ENCODE results near the gene PPA1. TPM values are rescaled to one million over a fixed set of nuclear protein-coding genes. Genes with fewer than 3 reads are reported as not detected.
"Not testable (repeated sequence)": the region's sequence is repeated elsewhere in the genome, so short reads cannot be mapped to it uniquely, and the experiment has no call there.

Gene PPA1
- total RNA-seq, 2 experiments from 2014 or later = 69.0 to 69.3 TPM

DNA sequence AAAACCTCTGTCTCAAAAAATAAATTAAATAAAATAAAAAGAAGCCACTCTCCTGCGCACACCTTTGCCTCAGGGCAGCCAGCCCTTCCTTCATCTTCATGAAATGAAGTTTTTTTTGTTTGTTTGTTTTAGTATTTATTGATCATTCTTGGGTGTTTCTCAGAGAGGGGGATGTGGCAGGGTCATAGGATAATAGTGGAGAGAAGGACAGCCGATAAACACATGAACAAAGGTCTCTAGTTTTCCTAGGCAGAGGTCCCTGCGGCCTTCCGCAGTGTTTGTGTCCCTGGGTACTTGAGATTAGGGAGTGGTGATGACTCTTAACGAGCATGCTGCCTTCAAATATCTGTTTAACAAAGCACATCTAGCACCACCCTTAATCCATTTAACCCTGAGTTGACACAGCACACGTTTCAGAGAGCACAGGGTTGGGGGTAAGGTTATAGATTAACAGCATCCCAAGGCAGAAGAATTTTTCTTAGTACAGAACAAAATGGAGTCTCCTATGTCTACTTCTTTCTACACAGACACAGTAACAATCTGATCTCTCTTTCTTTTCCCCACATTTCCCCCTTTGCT lies 4.8 kb upstream of the PPA1 start:
- H3K9me3 ChIP-seq (ENCODE audit: control insufficient read depth in 1 of 2, insufficient read depth in 1 of 2, low read length in 2 of 2); H3K27ac ChIP-seq (ENCODE audit: low read depth in 1 of 2, low read length in 2 of 2); POLR2A ChIA-PET; CTCF ChIA-PET; H3K36me3 ChIP-seq (ENCODE audit: insufficient read depth, low read length); H3K9me3 Mint-ChIP-seq; H3K4me1 Mint-ChIP-seq (ENCODE audit: low read depth); DNase-seq; H3K27ac Mint-ChIP-seq; H3K4me3 ChIP-seq (ENCODE audit: low read length); H3K27me3 Mint-ChIP-seq; H3K27me3 ChIP-seq (ENCODE audit: control insufficient read depth in 1 of 2, insufficient read depth in 2 of 2, low read length in 2 of 2); H3K4me1 ChIP-seq (ENCODE audit: insufficient read depth, low read length); H3K36me3 Mint-ChIP-seq (ENCODE audit: low read depth); H3K4me3 Mint-ChIP-seq; ATAC-seq (ENCODE audit: poor library complexity): not testable (repeated sequence)
- intact Hi-C loops (cut with DNase I, micrococcal nuclease) = loop anchor here in 1 of 2 experiments (5.0 to 10.0 kb wide), 2 partner anchors 1614 to 1977 kb away; partner anchors contain the start of genes ANAPC16, ASCC1 and PSAP

- Histone ChIP-seq H3K27ac (ENCODE audit: low read depth in 1 of 2, low read length in 2 of 2) (no peak overlapping the region), H3K4me1 (ENCODE audit: insufficient read depth, low read length) (peaks cover 20% of the 10 kb centered on the region), H3K27me3 (ENCODE audit: control insufficient read depth in 1 of 2, insufficient read depth in 2 of 2, low read length in 2 of 2) (no peaks in the 10 kb centered on the region), H3K9me3 (ENCODE audit: control insufficient read depth in 1 of 2, insufficient read depth in 1 of 2, low read length in 2 of 2) (peaks cover 0 to 1% of the 10 kb centered on the region in 2 experiments), H3K4me3 (ENCODE audit: low read length) (no peak overlapping the region), H3K36me3 (ENCODE audit: insufficient read depth, low read length) (no peaks in the 10 kb centered on the region)
- H3K27me3 Mint-ChIP-seq = no peaks in the 10 kb centered on the region
- H3K4me1 Mint-ChIP-seq (ENCODE audit: low read depth) = peaks cover 19% of the 10 kb centered on the region
- H3K36me3 Mint-ChIP-seq (ENCODE audit: low read depth) = peaks cover 7% of the 10 kb centered on the region
- peak overlapping the region; percentile 71 for H3K4me3 Mint-ChIP-seq
- TF ChIP-seq, protein P1, sequence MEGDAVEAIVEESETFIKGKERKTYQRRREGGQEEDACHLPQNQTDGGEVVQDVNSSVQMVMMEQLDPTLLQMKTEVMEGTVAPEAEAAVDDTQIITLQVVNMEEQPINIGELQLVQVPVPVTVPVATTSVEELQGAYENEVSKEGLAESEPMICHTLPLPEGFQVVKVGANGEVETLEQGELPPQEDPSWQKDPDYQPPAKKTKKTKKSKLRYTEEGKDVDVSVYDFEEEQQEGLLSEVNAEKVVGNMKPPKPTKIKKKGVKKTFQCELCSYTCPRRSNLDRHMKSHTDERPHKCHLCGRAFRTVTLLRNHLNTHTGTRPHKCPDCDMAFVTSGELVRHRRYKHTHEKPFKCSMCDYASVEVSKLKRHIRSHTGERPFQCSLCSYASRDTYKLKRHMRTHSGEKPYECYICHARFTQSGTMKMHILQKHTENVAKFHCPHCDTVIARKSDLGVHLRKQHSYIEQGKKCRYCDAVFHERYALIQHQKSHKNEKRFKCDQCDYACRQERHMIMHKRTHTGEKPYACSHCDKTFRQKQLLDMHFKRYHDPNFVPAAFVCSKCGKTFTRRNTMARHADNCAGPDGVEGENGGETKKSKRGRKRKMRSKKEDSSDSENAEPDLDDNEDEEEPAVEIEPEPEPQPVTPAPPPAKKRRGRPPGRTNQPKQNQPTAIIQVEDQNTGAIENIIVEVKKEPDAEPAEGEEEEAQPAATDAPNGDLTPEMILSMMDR (IDR thresholded peaks at IDR 0.05) = no peak
- DNase-seq (no peak), ATAC-seq (ENCODE audit: poor library complexity) (no peak)
- no peaks in the 10 kb centered on the region for H3K9me3 Mint-ChIP-seq
- ChIA-PET CTCF (interaction anchor here (1.3 kb wide), 1 partner anchor 13 kb away, joined by 3 read pairs; no protein-coding TSS in a partner anchor), POLR2A (no interaction called here)
- no peak overlapping the region for H3K27ac Mint-ChIP-seq
- intact Hi-C loops (cut with DNase I, micrococcal nuclease) = loop anchor here (2.0 to 10.0 kb wide), 9 partner anchors 32 to 1980 kb away; partner anchors contain the start of genes ANAPC16 (in 1 of the 2), ASCC1 (in 1 of the 2), EIF4EBP2 (in 1 of the 2) and PALD1 (in 1 of the 2)
These were observed 1.6 kb upstream of the PPA1 start for GRCh38 chr10:70234668-70235447.

DNA sequence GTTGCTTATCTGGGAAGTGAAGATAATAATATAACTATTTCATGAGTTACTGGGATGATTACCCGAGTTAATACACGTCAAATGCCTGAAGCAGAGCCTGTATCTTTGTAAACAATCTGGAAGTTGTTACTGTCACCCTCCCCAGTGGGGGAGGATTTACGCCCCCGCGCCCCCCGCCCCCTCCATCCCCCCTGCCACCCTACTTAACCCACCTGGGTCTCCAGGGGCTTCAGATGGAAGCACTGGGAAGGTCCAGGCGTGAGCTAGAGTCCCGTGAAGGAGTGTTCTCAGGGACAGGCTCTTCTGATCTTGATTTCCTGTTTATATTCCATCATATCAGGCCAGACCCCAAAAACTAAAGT lies 691 bp upstream of the PPA1 start:
- Histone ChIP-seq H3K9me3 (ENCODE audit: control insufficient read depth in 1 of 2, insufficient read depth in 1 of 2, low read length in 2 of 2) (no peaks in the 10 kb centered on the region), H3K27ac (ENCODE audit: low read depth in 1 of 2, low read length in 2 of 2) (peak overlapping the region; percentile 64 to 69), H3K4me1 (ENCODE audit: insufficient read depth, low read length) (peaks cover 20% of the 10 kb centered on the region), H3K27me3 (ENCODE audit: control insufficient read depth in 1 of 2, insufficient read depth in 2 of 2, low read length in 2 of 2) (no peaks in the 10 kb centered on the region), H3K4me3 (ENCODE audit: low read length) (peak overlapping the region; percentile 61), H3K36me3 (ENCODE audit: insufficient read depth, low read length) (peaks cover 6% of the 10 kb centered on the region)
- no peaks in the 10 kb centered on the region for H3K27me3 Mint-ChIP-seq
- no peaks in the 10 kb centered on the region for H3K9me3 Mint-ChIP-seq
- TF ChIP-seq, protein P1 (IDR thresholded peaks at IDR 0.05) = peak; percentile 2
- intact Hi-C loops (cut with DNase I, micrococcal nuclease) = loop anchor here (1.0 to 10.0 kb wide), 11 partner anchors 13 to 1981 kb away; partner anchors contain the start of genes SAR1A (in 2 of the 2), TYSND1 (in 2 of the 2), ANAPC16 (in 1 of the 2) and ASCC1 (in 1 of the 2)
- H3K36me3 Mint-ChIP-seq (ENCODE audit: low read depth) = peaks cover 15% of the 10 kb centered on the region
- peak overlapping the region; percentile 92 for H3K27ac Mint-ChIP-seq
- no peak for ATAC-seq (ENCODE audit: poor library complexity)
- ChIA-PET POLR2A (interaction anchor here (0.6 to 3.2 kb wide), 10 partner anchors 11 to 171 kb away, joined by 3 to 30 read pairs (median 5); partner anchors contain the start of genes EIF4EBP2, SAR1A and TYSND1), CTCF (interaction anchor here (1.0 to 2.5 kb wide), 5 partner anchors 12 to 131 kb away, joined by 3 to 11 read pairs (median 4); partner anchors contain the start of genes SAR1A and TYSND1)
- peaks cover 20% of the 10 kb centered on the region for H3K4me1 Mint-ChIP-seq (ENCODE audit: low read depth)
- peak overlapping the region; percentile 94 for H3K4me3 Mint-ChIP-seq
- DNase-seq = no peak
